HG02852 (cell line): ENCODE measurements around the gene CFAP45.
"Not testable (repeated sequence)": the region's sequence is repeated elsewhere in the genome, so short reads cannot be mapped to it uniquely, and the experiment has no call there.

Experiments used
- ATAC-seq: cut with Tn5 transposase; IDR thresholded peaks from one replicate; pipeline ENCODE4 v1.9.1; 2021; ENCODE audit warnings: mild to moderate bottlenecking, moderate library complexity; ENCODE audit not compliant: unreplicated experiment

CFAP45 gene

DNA sequence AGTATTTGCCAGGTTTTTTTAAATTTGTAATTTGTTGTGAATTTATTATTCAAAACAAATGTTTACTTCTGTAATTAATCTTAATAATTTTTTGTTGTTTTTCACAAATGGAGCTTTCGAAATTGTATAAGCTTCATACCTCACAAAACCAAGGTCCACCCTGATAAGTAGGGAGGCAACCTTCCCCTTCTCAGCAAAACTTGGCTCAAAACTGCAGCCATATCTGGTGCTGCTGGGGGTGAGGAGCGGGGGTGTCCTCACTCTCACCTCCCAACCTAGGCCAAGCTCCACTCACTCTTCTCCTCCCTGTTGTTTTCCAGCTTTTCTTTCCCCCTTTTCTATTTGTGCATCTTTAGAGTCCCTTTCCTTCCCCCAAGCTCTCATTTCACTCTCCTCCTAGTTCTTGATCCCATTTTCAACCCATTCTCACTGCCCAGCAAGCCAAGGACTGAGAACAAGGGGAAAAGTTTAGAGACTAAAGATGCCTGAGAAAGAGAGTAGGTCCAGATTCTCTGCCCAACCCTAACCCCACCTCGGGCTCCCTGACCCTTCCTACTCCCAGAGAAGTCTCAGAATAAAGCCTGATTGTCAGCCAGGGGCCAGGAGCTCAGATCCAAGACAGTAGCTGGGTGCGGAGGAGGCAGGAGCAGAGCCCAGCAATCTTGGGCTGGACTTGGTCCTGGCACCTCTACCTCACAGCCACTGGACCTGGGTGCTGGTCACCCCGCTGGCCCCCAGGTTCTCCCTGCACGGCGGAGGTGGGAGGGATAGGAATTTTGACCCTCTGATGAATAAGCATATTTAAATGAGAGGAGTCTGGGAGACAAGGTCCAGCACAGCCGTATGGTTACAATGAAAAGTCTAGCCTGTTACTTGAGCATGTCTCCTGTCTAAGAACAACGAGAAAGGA is 8.3 kb upstream of the CFAP45 start:
- ATAC-seq: no peak

DNA sequence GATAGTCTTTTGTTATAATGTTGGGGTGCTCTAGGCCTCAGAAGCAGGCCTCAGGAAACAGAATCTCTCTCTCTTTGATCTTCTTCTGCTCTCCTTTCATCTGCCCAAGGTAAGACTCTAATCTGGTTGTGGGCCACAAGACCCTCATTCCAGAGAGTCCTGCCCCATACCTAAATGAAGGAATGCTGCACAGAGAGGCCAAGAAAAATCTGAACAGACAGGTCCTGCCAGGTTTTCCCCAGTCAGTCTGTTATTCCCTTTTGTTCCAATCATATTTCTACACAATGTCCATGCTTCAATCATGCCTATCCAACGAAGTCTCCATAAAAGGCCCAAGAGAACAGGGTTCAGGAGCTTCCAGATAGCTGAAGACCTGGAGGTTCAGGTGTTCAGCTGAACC is 7.0 kb upstream of the CFAP45 start:
- no peak for ATAC-seq

DNA sequence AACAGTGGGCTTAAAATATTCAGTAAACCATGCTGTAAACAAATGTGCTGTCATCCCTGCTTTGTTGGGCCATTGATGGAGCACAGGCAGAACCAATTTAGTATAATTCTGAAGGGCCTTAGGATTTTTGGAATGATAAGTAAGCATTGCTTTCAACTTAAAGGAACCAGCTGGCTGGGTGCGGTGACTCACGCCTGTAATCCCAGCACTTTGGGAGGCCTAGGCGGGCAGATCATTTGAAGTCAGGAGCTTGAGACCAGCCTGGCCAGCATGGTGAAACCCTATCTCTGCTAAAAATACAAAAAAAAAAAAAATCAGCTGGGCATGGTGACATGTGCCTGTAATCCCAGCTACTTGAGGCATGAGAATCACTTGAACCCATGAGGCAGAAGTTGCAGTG is 4.1 kb upstream of the CFAP45 start:
- ATAC-seq: not testable (repeated sequence)

DNA sequence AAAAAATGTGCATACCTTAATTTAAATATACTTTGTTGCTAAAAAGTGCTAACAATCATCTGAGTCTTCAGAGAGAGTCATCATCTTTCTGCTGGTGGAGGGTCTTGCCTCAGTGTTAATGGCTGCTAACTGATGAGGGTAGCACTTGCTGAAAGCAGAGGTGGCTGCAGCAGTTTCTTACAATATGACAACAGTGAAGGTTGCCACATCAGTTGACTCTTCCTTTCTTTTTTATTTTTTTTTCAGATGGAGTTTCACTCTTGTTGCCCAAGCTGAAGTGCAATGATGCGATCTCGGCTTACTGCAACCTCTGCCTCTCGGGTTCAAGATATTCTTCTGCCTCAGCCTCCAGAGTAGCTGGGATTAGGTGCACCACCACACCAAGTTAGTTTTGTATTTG is 2.6 kb upstream of the CFAP45 start:
- no peak for ATAC-seq

DNA sequence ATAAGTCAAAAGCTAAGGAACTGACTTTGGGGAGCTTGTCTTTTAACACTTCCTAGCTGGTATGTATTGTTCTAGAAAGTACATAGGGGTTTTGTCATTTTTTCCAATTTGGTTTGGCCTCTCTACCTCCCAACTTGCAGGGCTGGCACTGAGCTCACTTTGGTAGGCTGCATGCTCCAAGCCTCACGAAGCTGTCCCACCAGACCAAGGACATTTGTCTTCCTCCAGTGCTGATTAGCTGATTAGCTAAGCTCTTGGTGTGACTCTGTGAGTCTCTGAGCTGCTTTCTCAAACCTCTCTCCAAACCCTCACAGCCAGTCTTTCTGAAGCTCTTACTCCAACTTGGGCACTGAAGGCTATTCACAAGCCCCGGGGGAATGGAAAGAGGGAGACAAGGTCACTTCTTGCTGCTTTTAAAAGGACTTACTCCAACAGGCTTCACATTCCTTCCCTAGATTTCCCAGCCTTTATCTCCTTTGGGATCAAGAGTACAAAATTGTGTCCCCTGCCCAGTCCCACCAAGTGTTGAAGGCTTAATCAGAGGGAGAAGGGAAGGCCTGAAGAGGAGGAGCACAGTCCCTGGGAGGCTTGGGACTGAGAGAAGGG is 893 bp upstream of the CFAP45 start:
- ATAC-seq: no peak

DNA sequence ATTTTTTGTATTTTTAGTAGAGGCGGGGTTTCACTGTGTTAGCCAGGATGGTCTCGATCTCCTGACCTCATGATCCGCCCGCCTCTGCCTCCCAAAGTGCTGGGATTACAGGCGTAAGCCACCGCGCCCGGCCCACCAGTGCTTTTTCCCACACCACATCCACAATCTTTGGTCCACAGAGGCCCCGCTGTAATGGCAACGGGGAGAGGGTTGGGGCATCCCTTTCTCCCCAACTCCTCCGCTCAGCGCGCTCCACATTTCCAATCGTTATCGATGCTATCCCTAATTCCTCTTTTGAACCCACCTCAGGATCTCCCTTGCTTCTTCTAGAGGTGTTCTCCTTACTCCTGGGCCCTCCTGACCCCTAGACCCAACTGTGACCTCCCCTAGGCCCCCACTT is 331 bp downstream of the CFAP45 start:
- ATAC-seq: not testable (repeated sequence)

DNA sequence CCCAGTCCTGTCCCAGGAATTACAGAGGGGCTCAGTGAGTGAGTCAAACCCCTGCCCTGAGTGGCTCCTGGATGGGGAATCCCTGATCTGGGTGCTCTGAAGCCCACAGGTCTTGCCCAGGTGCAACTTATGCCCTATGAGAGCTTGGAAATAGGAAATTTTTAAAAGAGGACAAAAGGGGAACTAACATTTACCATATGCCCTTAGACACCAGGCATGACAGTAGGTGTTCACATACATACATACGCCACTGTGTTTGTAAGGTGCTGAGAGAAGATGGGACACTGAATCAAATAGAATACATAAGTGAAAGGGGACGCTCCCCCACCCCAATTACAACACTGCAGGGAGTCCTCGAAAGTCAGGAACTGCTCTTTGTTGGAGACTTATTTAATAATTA is 1.4 kb downstream of the CFAP45 start:
- ATAC-seq: no peak

DNA sequence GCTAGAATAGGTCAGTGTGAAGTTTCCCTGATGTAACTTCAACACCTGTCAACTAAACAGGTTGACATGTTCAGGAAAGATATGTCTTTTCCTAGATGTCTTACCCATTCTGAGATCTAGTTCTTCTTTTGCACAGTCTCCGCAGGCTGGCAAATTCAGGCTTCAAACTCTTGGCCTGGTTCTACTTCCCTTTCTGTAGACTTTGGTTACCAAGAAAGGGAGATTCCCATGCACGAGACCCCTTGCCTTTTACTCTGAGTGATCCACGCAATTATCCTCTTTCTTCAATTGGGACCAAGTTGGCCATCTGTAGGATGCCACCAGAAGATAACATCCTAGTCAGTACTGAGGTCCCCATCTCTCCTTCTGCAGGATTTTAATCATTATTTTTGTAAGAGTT is 2.0 kb downstream of the CFAP45 start:
- no peak for ATAC-seq

DNA sequence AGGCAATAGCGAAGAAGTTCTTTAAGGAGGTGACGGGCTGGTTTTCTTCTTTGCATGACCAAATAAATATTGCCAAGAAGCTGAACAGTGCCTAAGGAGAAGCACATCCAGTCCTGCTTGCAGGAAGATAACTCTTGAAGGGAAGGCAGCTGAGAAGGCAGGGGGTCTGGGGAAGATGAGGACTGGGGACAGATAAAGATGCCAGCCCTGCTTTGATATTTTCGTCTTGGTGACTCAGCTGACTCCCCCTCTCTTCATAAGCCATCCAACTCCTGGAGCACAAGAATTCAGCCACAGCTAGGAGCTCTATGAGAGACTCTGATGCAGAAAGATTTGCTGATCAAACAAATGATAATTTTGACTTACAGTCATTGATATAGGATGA is 3.4 kb downstream of the CFAP45 start:
- ATAC-seq: no peak

DNA sequence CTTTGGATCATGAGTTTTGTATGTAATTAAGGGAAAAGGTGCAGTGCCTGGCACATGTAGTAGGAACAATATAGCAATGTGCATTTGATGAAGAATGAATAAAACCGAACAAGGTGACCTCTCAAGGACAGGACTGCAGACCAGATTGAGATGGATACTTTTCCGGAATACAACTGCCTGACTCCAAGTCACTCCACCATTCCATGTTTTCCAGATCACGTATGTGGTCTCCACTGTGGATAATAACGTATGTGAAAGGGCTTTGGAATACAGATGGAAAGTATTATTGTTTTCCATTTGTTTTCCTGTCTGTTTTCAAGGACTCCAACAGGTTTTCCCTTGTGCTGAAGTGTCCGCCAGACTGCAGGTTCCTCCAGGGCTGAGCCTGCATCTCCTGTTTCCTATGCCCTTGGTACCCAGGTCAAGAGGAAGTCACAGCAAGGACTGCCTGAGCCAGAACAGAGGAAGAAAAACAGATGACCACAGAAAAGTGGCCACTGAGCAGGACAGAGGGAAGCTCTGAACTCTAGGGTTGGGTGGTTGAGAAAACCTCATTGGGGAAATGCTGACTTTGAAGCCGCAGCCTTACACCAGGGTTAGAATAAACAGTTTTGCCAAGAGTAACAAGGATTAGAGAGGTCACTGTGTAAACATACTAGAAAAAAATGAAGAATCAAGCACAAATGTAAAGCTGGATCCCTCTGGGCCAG is 4.0 kb downstream of the CFAP45 start:
- ATAC-seq: no peak

DNA sequence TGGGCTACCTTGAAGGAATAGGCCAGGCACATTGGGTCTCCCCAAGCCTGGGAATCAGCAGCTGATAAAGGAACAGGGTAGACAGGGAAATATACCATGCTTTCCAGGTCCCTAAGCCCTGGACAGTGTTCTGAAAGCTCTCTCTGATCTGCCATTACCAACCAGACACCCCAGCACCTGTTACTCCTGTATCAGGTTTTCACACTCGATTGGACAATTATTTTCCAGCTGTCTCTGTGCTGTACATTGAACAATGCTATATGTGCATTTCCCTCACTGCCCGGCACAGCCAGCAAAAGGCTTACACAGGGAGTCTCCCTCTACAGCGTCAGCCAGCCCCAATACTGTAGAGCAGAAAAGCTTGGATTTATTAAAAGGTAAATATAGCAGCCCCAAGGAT is 4.7 kb downstream of the CFAP45 start:
- no peak for ATAC-seq

DNA sequence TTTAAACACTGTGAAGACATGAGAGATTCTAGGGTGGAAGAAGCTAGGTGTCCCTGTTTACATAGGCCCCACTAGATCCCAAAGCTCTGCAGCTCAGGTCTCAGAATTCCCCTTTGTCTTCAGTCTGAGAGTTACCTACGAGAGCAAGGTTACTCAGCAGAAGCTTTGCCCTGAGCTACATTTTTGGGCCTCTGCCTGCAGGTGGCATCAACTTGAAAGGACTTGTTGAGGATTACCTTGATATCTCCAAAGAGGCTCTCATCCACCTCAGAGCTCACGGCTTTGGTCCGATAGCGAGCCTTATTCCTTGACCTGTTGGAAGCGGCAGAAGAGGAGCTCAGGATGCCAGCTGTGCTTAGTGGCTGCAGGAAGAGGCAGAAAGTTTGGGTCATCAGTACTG is 7.0 kb downstream of the CFAP45 start:
- ATAC-seq: no peak

DNA sequence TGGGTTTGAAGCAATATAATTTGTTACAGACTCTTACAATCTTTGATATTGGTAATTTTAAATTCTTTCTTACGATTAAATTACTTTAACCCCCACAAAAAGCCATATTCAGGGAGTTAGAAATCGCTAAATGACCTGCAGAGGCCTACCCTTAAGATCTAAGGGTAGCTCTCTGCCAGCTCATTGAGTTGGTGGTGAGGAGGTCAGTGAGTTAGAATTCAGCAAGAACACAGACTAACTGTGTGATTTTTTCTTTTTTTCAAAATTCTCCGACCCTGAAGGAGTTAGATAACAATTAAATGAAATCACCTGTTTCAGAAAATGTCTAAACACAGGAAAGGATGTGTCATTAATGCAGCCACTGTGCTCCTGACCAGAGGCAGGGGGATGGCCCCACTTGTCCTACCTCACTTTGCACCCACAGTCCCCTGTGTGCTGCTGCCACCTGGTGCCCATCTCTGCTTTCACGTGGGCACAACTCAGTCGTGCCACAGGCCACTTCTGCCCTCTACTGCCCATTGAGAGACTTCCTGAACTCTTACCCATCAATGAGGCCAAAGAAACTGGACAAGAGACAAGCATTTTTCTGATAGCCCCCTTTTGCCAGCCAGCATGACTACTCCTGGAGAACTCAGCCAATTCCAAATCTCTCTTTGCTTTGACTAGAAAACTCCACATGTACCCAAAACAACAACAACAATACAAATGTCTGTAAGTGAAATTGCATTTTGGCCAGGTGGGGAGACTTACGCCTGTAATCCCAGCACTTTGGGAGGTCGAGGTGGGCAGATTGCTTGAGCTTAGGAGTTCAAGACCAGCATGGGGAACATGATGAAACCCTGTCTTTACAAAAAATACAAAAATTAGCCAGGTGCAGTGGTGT is 8.4 kb downstream of the CFAP45 start:
- ATAC-seq: no peak

DNA sequence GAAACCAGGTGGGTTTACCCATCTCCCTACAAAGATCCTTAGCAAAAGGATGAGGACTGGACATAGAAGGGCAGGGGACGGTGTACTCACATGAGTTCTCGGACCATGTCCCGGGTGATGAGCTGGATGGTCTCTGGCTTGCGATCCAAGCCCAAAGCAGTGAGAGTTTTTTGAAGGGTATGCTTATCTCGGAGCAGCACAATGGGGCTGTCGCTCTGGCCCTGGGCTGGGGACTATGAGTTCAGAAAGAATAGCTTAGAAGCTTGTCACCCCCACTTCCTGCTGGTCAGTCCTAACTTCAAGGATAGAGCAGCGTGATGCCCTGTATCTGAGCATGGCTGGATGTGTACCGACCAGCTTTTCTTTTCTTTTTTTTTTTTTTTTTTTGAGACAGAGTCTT is 9.6 kb downstream of the CFAP45 start:
- no peak for ATAC-seq

DNA sequence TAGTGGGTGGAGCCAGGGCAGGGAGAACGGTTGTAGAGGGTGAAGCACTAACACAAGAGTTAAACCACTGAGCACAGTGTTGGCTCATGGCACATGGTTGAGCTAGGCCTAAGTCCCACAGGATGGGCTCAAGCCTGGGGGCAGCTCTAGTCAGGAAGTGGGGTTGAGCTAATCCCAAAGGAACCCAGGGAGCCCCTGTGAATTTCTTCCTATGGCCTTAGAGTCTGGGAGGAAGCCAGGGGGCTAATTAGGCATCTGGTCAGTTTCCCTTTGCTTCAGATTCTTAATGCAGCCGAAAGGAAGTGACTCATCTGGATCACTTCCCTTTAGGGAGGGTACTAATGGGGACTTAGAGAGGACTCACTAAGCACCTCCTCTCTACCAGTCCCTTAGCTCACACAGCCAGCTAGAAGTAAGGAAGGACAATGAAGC is 10.1 kb downstream of the CFAP45 start:
- peak; percentile 89 for ATAC-seq

DNA sequence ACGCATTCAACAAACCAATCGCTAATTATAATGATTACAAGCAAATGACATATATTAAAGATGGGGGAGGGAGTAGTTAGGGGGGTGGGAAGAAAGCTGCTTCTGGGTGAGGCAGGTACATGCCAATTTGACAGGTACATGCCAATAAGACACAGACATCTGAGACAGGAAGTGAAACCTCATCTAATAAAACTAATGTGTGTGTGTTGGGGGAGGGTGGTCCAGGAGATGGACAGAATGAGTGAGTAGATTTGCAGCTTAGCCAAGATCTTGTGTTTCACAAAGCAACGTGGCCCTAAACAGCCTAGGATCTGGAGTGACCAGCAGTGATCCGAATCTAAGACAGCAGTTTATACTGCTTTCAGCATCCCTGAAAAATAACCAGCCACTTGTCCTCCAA is 10.8 kb downstream of the CFAP45 start:
- ATAC-seq: no peak

DNA sequence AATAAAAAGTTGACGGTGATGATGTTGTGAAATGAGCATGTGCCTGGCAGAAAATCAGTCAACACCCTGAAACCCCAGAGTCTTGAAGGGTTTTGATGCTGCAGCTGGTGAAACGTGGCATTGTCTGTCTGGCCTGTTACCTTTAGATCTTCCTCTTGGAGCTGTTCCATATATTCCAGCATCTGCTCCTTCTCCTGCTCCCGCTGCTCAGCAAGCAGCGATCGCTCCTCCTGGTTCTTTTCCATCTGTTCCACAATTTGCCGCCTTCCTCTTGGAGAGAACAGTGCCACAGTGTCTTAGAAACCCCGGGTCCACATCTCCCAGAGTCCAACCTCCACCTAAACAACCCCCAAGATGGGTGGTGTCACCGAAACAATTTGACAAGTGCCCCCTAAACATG is 15.7 kb downstream of the CFAP45 start:
- ATAC-seq: no peak

DNA sequence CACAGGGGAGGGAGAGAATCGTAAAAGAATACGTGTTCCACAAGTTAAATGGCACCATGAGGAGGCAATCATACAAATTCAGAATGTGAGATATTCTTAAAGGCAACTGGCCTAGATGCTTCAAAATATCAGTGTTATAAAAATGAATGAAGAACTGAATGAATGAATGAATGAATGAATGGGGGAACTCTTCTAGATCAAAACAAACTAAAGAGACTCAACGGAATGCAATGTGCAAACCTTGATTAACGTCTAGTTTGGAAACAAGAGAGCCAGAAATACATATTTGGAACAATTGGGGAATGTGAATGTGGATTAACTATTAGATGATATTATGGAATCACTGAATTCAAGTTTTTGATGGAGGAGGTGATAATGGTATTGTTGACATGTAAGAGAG is 16.8 kb downstream of the CFAP45 start:
- ATAC-seq: no peak

DNA sequence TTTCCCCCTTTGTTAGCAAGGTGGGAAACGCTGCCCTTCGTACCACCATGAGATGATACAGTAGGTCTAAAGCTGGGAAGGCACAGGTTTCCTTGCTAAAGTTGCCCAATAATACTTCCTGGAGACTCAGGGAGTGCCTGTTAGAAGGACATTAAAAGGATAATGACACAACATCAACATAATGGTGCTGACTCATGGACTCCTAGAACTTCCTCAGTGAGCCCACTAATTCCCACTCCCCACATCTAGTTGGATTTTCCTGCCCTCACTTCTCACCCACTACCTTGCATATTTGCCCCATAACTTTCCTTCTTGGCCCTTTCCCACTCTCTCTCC is 17.5 kb downstream of the CFAP45 start:
- no peak for ATAC-seq

DNA sequence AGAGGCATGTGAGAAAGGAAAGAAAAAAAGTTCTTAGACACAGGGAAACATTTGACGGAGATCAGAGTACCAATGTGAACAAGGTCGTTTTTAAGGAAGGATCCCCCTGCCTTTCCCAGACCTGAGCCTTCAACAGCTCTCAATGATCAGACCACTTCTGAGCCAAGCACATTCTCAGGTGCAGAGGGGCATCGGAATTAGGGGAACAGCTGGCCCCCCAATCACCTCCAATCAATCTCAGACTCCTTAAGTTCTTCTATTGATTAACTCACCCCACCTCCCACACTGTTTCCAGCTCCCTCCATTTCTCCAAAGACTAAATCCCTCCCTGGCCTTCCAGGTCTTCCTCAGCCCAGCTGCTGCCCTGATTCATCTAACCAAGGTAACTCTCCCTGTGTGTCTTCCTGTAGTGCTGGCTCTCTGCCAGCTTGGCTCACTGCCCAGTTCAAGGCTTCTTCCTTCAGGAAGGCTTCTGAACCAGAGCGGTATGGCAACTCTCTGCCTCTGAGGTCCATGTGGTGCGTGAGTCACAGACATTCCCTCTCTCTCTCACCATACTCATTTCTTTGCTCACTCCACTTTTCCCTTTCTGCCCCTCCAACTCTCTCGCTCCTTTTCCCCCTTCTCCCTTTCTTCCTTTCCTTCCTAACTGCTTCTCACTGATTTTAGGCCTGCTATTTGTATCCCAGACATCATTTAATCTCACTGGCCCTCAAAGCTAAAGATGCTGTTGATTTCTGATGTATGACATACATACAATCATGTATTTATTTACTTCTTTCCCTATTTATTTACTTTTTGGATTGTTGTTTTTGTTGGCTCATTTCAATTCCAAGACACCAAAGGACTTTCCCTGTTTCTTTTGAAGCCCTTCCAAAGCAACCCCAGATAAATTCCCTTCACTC is 18.1 kb downstream of the CFAP45 start:
- ATAC-seq: no peak
